Measurements from ENCODE around the gene PARK7.
"Not testable (repeated sequence)": the region's sequence is repeated elsewhere in the genome, so short reads cannot be mapped to it uniquely, and the experiment has no call there.

The PARK7 gene

GRCh38 chr1:7960867-7961215, 670 bp upstream of the PARK7 start:
- peak overlapping the region; percentile 87 for H3K4me3 ChIP-seq (ENCODE audit: low read depth, low read length)
- no peak for DNase-seq (ENCODE audit: low read depth)
- no peak for TF ChIP-seq CTCF (conservative IDR thresholded peaks at IDR 0.05; ENCODE audit: low read depth, low read length)

- H3K4me3 ChIP-seq (ENCODE audit: low read depth, low read length) = peak overlapping the region; percentile 85
- DNase-seq (ENCODE audit: low read depth) = no peak
- no peak for TF ChIP-seq CTCF (conservative IDR thresholded peaks at IDR 0.05; ENCODE audit: low read depth, low read length)
These were observed 464 bp downstream of the PARK7 start for GRCh38 chr1:7962014-7962335.

- no peak for TF ChIP-seq CTCF (conservative IDR thresholded peaks at IDR 0.05; ENCODE audit: low read depth, low read length)
- no peak for DNase-seq (ENCODE audit: low read depth)
- peak overlapping the region; percentile 85 for H3K4me3 ChIP-seq (ENCODE audit: low read depth, low read length)
These were observed 1.3 kb downstream of the PARK7 start for GRCh38 chr1:7962636-7963377.

GRCh38 chr1:7963378-7963730, 1.8 kb downstream of the PARK7 start:
- not testable (repeated sequence) for DNase-seq (ENCODE audit: low read depth); H3K4me3 ChIP-seq (ENCODE audit: low read depth, low read length)

- not testable (repeated sequence) for DNase-seq (ENCODE audit: low read depth); H3K4me3 ChIP-seq (ENCODE audit: low read depth, low read length)
These were observed 2.3 kb downstream of the PARK7 start for GRCh38 chr1:7963841-7964240.

- DNase-seq (ENCODE audit: low read depth) = no peak
- TF ChIP-seq CTCF (conservative IDR thresholded peaks at IDR 0.05; ENCODE audit: low read depth, low read length) = no peak
- H3K4me3 ChIP-seq (ENCODE audit: low read depth, low read length) = no peak overlapping the region
These were observed 3.0 kb downstream of the PARK7 start for GRCh38 chr1:7964476-7964875.

- DNase-seq (ENCODE audit: low read depth) = no peak
- TF ChIP-seq CTCF (conservative IDR thresholded peaks at IDR 0.05; ENCODE audit: low read depth, low read length) = no peak
- no peak overlapping the region for H3K4me3 ChIP-seq (ENCODE audit: low read depth, low read length)
These were observed 5.7 kb downstream of the PARK7 start for GRCh38 chr1:7967196-7967595.

- DNase-seq (ENCODE audit: low read depth) = no peak
- TF ChIP-seq CTCF (conservative IDR thresholded peaks at IDR 0.05; ENCODE audit: low read depth, low read length) = no peak
- no peak overlapping the region for H3K4me3 ChIP-seq (ENCODE audit: low read depth, low read length)
These were observed 6.1 kb downstream of the PARK7 start for GRCh38 chr1:7967651-7968050.

Data from choroid plexus epithelial cell (primary cell).